ENCODE results near the gene ARID1B. TPM values are rescaled to one million over a fixed set of nuclear protein-coding genes. Genes with fewer than 3 reads are reported as not detected.

Gene ARID1B
- total and polyA plus RNA-seq, 10 of the 15 experiments (the other 5 are each of a cell fraction or from before 2014, with no cell fraction given): 24.7 to 133 (median 54.6) TPM

- no peak for TF ChIP-seq PBX3 (IDR thresholded peaks at IDR 0.05; ENCODE audit: insufficient replicate concordance, low read depth, low read length)
- TF ChIP-seq ELK1 (IDR thresholded peaks at IDR 0.05; ENCODE audit: low read depth, low read length): no peak
- no peak for TF ChIP-seq RB1 (IDR thresholded peaks at IDR 0.05; ENCODE audit: borderline replicate concordance)
- no peak for TF ChIP-seq HDAC6 (IDR thresholded peaks at IDR 0.05; ENCODE audit: unreplicated experiment)
- no peak for TF ChIP-seq PKNOX1 (IDR thresholded peaks at IDR 0.05)
- TF ChIP-seq STAT3 (IDR thresholded peaks at IDR 0.05; ENCODE audit: low read depth, low read length): no peak
- TF ChIP-seq JUND (IDR thresholded peaks at IDR 0.05; ENCODE audit: low read depth, low read length): no peak
- TF ChIP-seq BCL3 (IDR thresholded peaks at IDR 0.05; ENCODE audit: borderline replicate concordance, insufficient read depth, low read depth, low read length, poor library complexity, severe bottlenecking): no peak
- no peak for TF ChIP-seq CTCF (IDR thresholded peaks at IDR 0.05 in 2 of 3, conservative IDR thresholded peaks at IDR 0.05 in 1 of 3; ENCODE audit: control insufficient read depth in 2 of 3, extremely low read depth in 1 of 3, insufficient read depth in 1 of 3, low read depth in 3 of 3, low read length in 3 of 3)
These were observed 215.0 kb downstream of the ARID1B start (continued) for GRCh38 chr6:156992020-156992804.

Measured in GM12878 (cell line).